Stimulated activated effector memory CD8-positive, alpha-beta T cell treated with anti-CD3 and anti-CD28 coated beads, Interleukin-12 subunit alpha, Interleukin-12 subunit beta, amount 100 ng/mL, for 72 hours (primary cell): Measurements from ENCODE around the gene UBE3B.

Source experiments
- ATAC-seq: fragments of 150-1000 bp; cut with Tn5 transposase; 2 replicates; pipeline ENCODE4 v1.10.0; 2021
- DNase-seq, 2 donors: peaks; one replicate each; pipeline ENCODE4 v3.0.0; 2021 to 2022; ENCODE audit warnings: low spot score in 2 of 2
- H3K27ac Mint-ChIP-seq: one replicate; pipeline ENCODE4 v1.8.0; 2022; ENCODE audit warnings: mild to moderate bottlenecking, mixed read lengths
- H3K36me3 Mint-ChIP-seq: one replicate; pipeline ENCODE4 v1.8.0; 2022; ENCODE audit warnings: mild to moderate bottlenecking, mixed read lengths
- H3K4me1 Mint-ChIP-seq: one replicate; pipeline ENCODE4 v1.8.0; 2022; ENCODE audit warnings: mixed read lengths
- H3K4me3 Mint-ChIP-seq: one replicate; pipeline ENCODE4 v1.8.0; 2022; ENCODE audit warnings: mild to moderate bottlenecking, mixed read lengths
- H3K9me3 Mint-ChIP-seq: one replicate; pipeline ENCODE4 v1.8.0; 2022; ENCODE audit warnings: mixed read lengths

UBE3B gene

DNA sequence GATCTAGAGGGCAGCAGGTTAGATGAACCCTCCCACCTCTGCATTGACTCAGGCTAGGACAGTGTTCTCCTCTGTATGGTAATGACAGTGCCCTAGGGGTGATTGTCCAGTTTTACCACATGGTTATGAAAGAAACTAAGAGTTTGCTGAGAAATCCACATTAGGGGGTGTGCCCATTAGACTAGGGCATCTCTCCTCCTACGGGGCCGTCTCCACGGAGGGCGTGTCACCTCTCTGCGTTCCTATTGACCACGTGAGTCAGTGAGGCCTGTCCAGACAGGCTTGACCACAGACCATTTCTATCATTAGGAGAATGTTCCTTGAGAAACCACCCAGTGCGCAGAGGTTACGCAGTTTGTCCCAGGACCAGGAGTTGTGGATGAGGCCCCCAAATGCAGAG is 104.4 kb downstream of the UBE3B start:
- ATAC-seq (no peak), DNase-seq (no peak)
- Mint-ChIP-seq H3K9me3 (no peaks in the 10 kb centered on the region), H3K4me1 (no peaks in the 10 kb centered on the region), H3K27ac (no peak overlapping the region), H3K4me3 (no peak overlapping the region), H3K36me3 (peaks cover 55% of the 10 kb centered on the region)

DNA sequence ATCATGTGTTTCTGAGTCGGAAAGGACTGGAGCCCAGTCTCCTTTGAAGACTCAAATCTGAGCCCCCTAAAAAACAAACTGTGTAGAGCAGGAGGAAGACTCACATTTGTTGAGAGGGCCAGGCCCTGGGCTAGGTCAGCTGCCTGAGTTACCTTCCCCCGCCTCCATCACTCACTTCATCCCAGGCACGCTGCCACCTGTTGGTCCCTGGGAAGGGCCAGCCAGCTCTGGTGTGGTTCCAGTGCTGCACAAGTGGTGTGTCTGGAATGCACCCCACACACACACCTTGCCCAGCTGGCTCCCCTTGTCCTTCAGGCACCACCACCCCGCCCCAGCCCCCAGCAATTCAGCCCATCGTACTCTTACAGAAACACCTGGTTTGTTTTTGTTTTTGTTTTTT is 105.2 kb downstream of the UBE3B start:
- Mint-ChIP-seq H3K4me3 (no peak overlapping the region), H3K36me3 (peaks cover 47% of the 10 kb centered on the region), H3K27ac (no peak overlapping the region), H3K9me3 (no peaks in the 10 kb centered on the region), H3K4me1 (no peaks in the 10 kb centered on the region)
- ATAC-seq (no peak), DNase-seq (no peak)

DNA sequence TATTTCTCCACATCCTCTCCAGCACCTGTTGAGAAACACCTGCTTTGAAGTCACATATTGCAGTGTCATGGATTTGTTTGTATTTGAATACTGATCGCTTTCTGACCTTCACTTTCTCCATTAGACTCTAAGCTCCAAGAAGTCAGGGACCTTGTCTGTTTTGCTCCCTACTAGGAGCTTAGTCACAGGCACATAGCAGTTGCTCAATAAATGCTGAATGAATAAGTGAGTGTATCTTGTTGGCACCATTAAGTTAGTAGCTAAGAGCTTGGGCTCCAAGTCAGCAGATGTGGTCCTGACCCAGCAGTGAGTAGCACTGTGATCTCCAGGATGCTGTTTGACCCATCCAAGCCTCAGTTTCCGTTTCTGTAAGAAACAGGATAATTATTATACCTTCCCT is 106.3 kb downstream of the UBE3B start:
- Mint-ChIP-seq H3K36me3 (peaks cover 45% of the 10 kb centered on the region), H3K9me3 (no peaks in the 10 kb centered on the region), H3K4me1 (no peaks in the 10 kb centered on the region), H3K27ac (no peak overlapping the region), H3K4me3 (no peak overlapping the region)
- ATAC-seq (no peak), DNase-seq (no peak)
